Testis (tissue), 3 donors: ENCODE results near the gene ZBED3. TPM values are rescaled to one million over a fixed set of nuclear protein-coding genes. Genes with fewer than 3 reads are reported as not detected.

Experiments used
- DNase-seq: peaks from one replicate; pipeline ENCODE4 v3.0.0-alpha.2; 2019
- H3K27ac ChIP-seq, 2 donors: fragments of 200-600 bp; sonication (generic); one replicate each; pipeline ENCODE4 v1.5.1; 2019
- H3K27me3 ChIP-seq: fragments of 200-600 bp; sonication (generic); one replicate; pipeline ENCODE4 v1.5.1; 2019
- H3K36me3 ChIP-seq: fragments of 200-600 bp; sonication (generic); one replicate; pipeline ENCODE4 v1.5.1; 2017; ENCODE audit warnings: low read depth; ENCODE audit errors: missing control alignments
- H3K4me1 ChIP-seq: fragments of 200-600 bp; sonication (generic); one replicate; pipeline ENCODE4 v1.5.1; 2019
- H3K4me3 ChIP-seq, 2 donors: fragments of 200-600 bp; sonication (generic); one replicate each; pipeline ENCODE4 v1.5.1; 2017 to 2019
- H3K9me3 ChIP-seq: fragments of 200-600 bp; sonication (generic); one replicate; pipeline ENCODE4 v1.5.1; 2017
- POLR2A ChIP-seq: fragments of 450-650 bp; IDR thresholded peaks from one replicate; pipeline ENCODE4 v1.6.1; 2017; ENCODE audit warnings: antibody characterized with exemption, mild to moderate bottlenecking, moderate library complexity
- WGBS, 2 donors: methylation state at CpG; one replicate each; pipeline ENCODE4 v1.1.5; 2018; 5-methylcytosine and 5-hydroxymethylcytosine counted together
- intact Hi-C: fragments of 100-400 bp; cut with DNase I; formaldehyde crosslinking; loops from one replicate; pipeline ENCODE4 v1.15.1; 2023; ENCODE audit warnings: low total_unique reads
- polyA plus RNA-seq: library from polyadenylated mRNA; stranded (reverse); fragments of 350-450 nt; fragmentation: Illumina TruSeq; extraction: RNeasy Lipid Tissue Mini Kit (QIAGEN cat#74804); gene quantifications from one replicate; pipeline ENCODE4 v1.2.3, GENCODE V29; 2014; ENCODE audit warnings: low read depth, low replicate concordance; ENCODE audit not compliant: insufficient read depth
- total RNA-seq, 2 donors: library from RNA; depleted of rRNA; stranded (reverse); fragments of >200 nt; gene quantifications; one replicate each; pipeline ENCODE4 v1.2.3, GENCODE V29; 2016
- TF ChIP-seq, protein P1 (sequence below), 3 experiments: fragments of 450-650 bp in 2 of 3; fragments of 200-600 bp in 1 of 3; sonication (generic) in 1 of 3; IDR thresholded peaks; one replicate each; pipeline ENCODE4 v1.5.1; 2016 to 2019; ENCODE audit warnings: antibody characterized with exemption in 3 of 3, mild to moderate bottlenecking in 2 of 3, moderate library complexity in 1 of 3

ZBED3 gene
- total and polyA plus RNA-seq, 3 donors from 2014 or later = 6.9 to 14.5 (median 7.9) TPM

GRCh38 chr5:77104813-77105212 is 17.7 kb upstream of the ZBED3 start:
- no peak for DNase-seq
- intact Hi-C loops = no loop called here

DNA sequence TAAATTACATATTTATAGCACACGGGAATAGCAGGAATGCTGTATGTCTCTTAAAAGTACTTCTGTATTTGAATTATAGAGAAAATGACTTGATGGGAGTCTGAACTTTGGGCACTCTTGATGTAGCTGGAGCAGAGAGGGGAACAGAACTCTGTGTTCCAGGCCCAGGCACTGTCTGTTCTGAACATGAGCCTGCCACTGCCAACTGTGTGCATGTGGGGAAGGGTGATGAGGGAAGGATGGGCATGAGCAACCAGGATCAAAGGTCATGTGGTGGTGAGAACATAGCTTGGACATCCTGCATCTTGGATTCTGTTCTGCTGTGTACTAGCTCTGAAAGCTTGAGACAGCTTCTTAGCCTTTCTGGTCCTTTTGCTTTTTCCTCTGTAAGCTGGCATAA is 16.4 kb upstream of the ZBED3 start:
- Histone ChIP-seq H3K27me3 (no peaks in the 10 kb centered on the region), H3K4me3 (no peak overlapping the region), H3K9me3 (no peaks in the 10 kb centered on the region), H3K27ac (no peak overlapping the region), H3K4me1 (no peaks in the 10 kb centered on the region), H3K36me3 (no peaks in the 10 kb centered on the region)
- WGBS, 2 donors = 75 to 88% methylated on average over 1 of the region's 1 CpG
- TF ChIP-seq POLR2A = no peak
- TF ChIP-seq, protein P1, sequence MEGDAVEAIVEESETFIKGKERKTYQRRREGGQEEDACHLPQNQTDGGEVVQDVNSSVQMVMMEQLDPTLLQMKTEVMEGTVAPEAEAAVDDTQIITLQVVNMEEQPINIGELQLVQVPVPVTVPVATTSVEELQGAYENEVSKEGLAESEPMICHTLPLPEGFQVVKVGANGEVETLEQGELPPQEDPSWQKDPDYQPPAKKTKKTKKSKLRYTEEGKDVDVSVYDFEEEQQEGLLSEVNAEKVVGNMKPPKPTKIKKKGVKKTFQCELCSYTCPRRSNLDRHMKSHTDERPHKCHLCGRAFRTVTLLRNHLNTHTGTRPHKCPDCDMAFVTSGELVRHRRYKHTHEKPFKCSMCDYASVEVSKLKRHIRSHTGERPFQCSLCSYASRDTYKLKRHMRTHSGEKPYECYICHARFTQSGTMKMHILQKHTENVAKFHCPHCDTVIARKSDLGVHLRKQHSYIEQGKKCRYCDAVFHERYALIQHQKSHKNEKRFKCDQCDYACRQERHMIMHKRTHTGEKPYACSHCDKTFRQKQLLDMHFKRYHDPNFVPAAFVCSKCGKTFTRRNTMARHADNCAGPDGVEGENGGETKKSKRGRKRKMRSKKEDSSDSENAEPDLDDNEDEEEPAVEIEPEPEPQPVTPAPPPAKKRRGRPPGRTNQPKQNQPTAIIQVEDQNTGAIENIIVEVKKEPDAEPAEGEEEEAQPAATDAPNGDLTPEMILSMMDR (IDR thresholded peaks at IDR 0.05) = no peak
- DNase-seq = no peak
- intact Hi-C loops = no loop called here

More at GRCh38 chr5:77104813-77105212, 17.7 kb upstream of the ZBED3 start:
- Histone ChIP-seq H3K27ac (no peak overlapping the region), H3K9me3 (no peaks in the 10 kb centered on the region), H3K27me3 (no peaks in the 10 kb centered on the region), H3K36me3 (no peaks in the 10 kb centered on the region), H3K4me1 (no peaks in the 10 kb centered on the region), H3K4me3 (no peak overlapping the region)
- TF ChIP-seq, protein P1 (IDR thresholded peaks at IDR 0.05) = no peak
- TF ChIP-seq POLR2A = no peak

GRCh38 chr5:77102549-77102948 is 15.5 kb upstream of the ZBED3 start:
- no peak for TF ChIP-seq POLR2A
- TF ChIP-seq, protein P1 (IDR thresholded peaks at IDR 0.05) = no peak

GRCh38 chr5:77101298-77101697 is 14.2 kb upstream of the ZBED3 start:
- Histone ChIP-seq H3K4me3 (no peak overlapping the region), H3K9me3 (no peaks in the 10 kb centered on the region), H3K27me3 (no peaks in the 10 kb centered on the region), H3K4me1 (no peaks in the 10 kb centered on the region), H3K36me3 (no peaks in the 10 kb centered on the region), H3K27ac (no peak overlapping the region)
- DNase-seq = no peak
- TF ChIP-seq, protein P1 (IDR thresholded peaks at IDR 0.05) = no peak
- intact Hi-C loops = no loop called here
- 76 to 84% methylated on average over 4 of the region's 4 CpGs for WGBS, 2 donors

More at GRCh38 chr5:77102549-77102948, 15.5 kb upstream of the ZBED3 start:
- intact Hi-C loops = no loop called here
- no peak overlapping the region for H3K27ac ChIP-seq
- no peaks in the 10 kb centered on the region for H3K4me1 ChIP-seq
- H3K9me3 ChIP-seq = no peaks in the 10 kb centered on the region
- no peak overlapping the region for H3K4me3 ChIP-seq
- 90 to 94% methylated on average over 6 to 7 of the region's 7 CpGs for WGBS, 2 donors
- no peaks in the 10 kb centered on the region for H3K27me3 ChIP-seq
- DNase-seq = no peak
- H3K36me3 ChIP-seq = no peaks in the 10 kb centered on the region

- Histone ChIP-seq H3K4me3 (no peak overlapping the region), H3K27ac (no peak overlapping the region), H3K4me1 (no peaks in the 10 kb centered on the region), H3K36me3 (no peaks in the 10 kb centered on the region), H3K9me3 (no peaks in the 10 kb centered on the region), H3K27me3 (no peaks in the 10 kb centered on the region)
- intact Hi-C loops = no loop called here
- 96% methylated on average over 4 of the region's 4 CpGs for WGBS, 2 donors
- DNase-seq = no peak
- no peak for TF ChIP-seq POLR2A
- TF ChIP-seq, protein P1 (IDR thresholded peaks at IDR 0.05) = no peak
Observed at GRCh38 chr5:77095189-77095588, 8.1 kb upstream of the ZBED3 start.
